Measurements from ENCODE around the gene EXTL2.
"Not testable (repeated sequence)": the region's sequence is repeated elsewhere in the genome, so short reads cannot be mapped to it uniquely, and the experiment has no call there.

The EXTL2 gene

DNA sequence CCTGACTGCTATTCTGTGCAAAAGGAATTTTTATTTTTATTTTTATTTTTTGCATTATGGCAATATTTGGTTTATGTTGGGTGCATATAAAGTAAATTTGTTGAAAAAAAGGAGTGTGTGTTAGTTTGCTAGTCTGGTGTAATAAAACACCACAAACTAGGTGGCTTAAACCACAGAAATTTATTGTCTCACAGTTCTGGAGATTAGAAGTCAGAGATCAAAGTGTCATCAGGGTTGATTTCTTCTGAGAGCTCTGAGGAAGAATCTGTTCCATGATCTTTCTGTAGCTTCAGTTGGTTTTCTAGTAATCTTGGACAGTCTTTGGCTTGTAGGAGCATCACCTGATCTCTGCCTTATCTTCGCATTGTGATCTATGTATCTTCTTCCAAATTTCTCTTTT, 7.7 kb upstream of the EXTL2 start:
- DNase-seq (ENCODE audit: low read depth), result no peak

DNA sequence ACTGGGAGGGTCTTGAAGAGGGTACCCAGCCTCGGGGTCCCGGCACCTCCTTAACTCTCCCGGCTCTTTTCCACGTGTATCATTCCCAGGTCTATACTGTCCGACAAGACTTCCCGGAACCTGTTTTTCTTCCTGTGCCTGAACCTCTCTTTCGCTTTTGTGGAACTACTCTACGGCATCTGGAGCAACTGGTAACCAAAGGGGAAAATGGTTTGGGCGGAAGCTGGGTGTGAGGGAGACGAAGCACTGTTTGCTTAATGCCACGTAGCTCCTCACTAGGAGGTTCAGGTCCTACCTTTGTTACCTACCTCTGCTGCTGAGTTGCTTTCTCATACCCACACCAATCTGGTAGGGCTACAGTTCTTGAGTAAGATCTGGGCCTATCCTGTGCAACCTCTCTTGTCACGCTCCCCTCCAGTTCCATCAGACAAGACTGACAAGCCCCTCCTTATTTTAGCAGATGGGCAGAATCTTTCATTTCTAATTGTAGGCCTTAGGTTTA, 1.9 kb upstream of the EXTL2 start:
- peak; percentile 83 for DNase-seq (ENCODE audit: low read depth)

DNA sequence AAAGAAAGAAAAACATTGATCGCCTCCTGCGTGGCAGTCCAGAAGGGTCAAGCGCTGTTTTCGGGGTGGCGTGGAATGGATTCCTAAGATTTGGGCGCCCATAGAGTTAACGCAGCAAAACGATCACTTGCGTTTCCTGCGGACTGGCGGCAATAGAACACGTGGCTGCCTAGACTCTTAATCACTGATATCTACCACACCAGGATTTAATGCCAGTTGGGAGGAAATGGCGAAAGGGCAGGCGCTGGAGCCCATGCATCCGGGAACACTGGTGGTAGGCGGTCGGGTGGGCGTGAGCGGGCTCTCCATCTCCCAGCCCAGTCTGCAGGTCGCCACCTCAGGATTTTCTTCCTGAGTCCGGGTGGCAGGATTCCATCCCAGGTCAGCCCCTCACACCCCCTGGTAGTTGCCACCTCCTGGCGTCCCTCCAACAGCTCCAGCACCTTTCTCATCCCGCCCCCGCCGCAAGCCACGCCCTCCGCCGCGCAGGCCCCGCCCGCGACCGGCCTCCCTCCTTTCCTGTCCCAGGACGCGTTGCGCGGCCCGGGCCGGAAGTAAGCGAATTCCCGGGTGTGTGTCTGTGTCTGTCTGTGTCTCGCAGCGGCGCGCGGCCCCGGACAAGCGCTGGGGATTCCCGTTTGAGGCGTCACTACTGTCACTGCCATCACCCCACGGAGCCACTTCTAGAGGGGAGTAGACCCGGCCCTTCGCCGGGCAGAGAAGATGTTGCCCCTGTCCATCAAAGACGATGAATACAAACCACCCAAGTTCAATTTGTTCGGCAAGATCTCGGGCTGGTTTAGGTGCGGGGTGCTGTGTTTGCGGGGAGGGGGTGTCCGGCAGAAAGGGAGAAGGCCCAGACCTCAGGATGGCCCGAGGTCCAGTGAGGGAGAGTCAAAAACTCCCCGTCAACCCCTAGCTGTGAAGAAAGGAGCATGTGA, 1.2 kb upstream of the EXTL2 start, which contains the start of gene SLC30A7:
TSS of gene SLC30A7 (plus strand) at position 551 of the 941 bp plus-strand sequence. CDS start at position 724, 173 bp downstream.
- DNase-seq (ENCODE audit: low read depth), result peak; percentile 92

DNA sequence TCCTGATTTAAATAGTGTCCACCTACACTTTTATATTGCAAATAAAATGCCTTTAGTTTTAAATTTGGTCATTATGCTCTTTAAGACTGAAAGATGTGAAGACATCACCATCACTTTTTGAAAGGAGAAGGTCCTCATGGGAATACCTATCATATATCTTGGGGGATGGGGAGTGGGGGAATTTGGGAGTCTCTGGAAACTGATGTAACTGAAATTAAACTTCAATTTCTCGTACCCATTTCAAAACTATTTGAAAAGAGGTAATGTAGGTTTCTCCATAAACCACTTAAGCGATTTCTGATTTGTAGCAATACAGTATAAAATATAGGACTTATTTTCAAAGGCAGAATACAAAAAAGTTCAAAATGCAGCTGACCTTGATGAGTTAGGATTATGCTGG, 924 bp downstream of the EXTL2 start:
- DNase-seq (ENCODE audit: low read depth), result no peak

DNA sequence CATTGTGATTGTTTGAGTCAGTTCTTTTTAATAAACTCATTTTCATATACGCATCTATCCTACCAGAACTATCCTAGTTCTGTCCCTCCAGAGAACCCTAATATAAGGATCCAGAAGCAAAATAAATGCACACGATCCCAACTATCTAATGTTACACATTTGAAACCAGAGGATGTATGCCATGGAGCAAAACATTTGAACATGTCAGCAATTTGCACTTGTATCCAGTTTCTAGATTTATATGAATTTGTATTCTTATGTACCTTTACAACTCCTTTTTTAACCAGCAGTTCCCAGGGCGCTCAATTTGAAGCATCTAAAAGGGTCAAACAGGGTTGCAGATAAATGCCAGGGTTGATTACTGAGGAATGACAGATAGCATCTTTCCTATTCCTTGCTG, 2.1 kb downstream of the EXTL2 start:
- DNase-seq (ENCODE audit: low read depth), result no peak

DNA sequence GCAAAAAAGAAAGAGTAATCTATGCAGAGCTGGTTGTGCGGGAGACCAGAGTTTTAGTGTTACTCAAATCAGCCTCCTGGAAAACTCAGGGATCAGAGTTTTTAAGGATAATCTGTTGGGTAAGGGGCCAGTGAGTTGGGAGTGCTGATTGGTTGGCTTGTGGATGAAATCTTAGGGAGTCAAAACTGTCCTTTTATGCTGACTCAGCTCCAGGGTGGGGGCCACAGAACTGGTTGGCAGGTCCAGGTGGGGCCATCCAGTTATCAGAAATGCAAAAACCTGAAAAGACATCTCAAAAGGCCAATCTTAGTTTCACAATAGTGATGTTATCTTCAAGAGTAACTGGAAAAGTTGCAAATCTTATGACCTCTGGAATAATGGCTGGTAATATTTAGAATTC, 3.3 kb downstream of the EXTL2 start:
- no peak for DNase-seq (ENCODE audit: low read depth)

DNA sequence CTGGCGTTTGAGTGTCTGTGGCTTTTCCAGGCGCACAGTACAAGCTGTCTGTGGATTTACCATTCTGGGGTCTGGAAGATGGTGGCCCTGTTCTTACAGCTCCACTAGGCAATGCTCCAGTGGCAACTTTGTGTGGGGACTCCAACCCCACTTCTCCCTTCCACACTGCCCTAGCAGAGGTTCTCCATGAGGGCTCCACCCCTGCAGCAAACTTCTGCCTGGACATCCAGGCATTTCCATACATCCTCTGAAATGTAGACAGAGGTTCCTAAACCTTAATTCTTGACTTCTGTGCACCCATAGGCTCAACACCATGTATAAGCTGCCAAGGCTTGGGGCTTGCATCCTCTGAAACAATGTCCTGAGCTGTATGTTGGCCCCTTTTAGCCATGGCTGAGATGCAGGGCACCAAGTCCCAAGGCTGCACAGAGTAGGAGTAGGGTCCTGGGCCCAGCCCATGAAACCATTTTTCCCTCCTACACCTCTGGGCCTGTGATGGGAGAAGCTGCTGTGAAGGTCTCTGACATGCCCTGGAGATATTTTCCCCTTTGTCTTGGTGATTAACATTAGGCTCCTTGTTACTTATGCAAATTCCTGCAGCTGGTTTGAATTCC, 4.7 kb downstream of the EXTL2 start:
- not testable (repeated sequence) for DNase-seq (ENCODE audit: low read depth)

DNA sequence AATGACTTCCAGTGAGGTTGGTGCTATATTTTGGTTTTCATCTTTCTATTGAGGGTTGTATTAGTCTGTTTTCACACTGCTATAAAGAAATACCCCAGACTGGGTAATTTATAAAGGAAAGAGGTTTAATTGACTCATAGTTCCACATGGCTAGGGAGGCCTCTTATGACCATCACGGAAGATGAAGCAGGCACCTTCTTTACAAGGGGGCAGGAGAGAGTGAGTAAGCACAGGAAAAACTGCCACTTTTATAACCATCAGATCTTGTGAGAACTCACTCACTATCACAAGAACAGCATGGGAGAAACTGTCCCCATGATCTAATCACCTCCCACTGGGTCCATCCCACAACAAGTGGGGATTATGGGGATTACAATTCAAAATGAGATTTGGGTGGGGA, 5.6 kb downstream of the EXTL2 start:
- not testable (repeated sequence) for DNase-seq (ENCODE audit: low read depth)

DNA sequence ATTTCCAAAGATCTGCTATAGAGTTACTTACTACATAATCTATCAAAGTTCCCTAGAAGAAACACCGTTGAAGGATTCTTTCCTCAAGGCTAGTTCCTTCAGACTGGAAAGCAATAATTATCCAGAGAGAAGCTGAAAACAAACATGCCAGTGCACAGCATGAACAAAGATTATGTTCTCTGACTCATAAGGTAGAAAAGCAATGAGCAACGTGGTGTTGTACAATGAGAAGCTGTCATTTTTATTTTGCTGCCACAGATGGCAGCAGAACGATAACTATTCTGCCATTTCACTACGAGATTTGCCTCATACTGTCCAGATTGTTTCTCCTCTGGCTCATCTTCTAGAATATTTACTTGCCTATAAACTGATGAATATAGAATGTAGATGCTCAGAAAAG, 10.7 kb downstream of the EXTL2 start:
- DNase-seq (ENCODE audit: low read depth), result peak; percentile 76

DNA sequence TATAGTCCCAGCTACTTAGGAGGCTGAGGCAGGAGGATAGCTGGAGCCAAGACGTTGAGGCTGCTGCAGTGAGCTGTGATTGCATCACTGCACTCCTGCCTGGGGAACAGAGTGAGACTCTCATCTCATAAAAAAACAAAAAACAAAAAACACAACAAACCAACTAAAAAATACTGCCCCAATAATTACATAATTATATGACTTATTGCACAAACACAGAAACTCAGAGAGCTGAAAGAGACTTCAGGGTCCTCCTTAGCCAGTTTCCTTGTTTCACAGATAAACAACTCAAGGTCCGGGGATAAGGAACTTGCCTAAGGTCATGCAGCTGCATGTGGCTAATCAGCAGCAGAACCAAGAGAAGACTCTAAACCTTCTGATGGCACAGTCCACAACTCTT, 11.9 kb downstream of the EXTL2 start:
- no peak for DNase-seq (ENCODE audit: low read depth)

DNA sequence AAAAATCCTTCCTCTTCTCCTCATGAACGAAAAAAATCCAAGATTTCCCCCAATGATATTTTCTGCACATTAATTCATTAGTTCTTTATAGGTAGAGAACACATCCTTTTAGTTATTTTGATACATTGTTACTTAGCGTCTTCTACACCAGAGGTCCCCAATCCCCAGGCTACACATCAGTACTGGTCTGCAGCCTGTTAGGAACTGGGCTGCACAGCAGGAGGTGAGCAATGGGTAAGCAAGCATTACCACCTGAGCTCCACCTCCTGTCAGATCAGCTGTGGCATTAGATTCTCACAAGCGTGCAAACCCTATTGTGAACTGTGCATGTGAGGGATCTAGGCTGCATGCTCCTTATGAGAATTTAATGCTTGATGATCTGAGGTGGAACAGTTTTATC, 13.0 kb downstream of the EXTL2 start:
- no peak for DNase-seq (ENCODE audit: low read depth)

DNA sequence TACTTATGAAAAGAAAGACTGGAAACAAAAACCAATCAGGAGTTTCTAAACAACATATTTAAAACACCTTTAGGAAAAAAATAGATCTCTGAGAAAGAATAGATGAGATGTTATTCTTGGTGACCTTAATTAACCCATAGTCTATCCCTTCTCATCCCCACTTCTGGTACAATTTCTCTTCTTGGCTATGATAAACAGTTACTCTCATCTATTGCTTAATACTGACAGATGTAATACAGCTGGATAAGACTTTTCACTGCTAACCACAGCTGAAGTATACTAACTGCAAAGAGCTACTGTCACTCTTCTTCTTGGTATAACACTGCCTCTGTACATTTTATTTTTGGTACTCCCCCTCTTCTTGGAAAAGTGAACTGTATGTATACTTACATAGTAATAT, 15.2 kb downstream of the EXTL2 start:
- DNase-seq (ENCODE audit: low read depth), result no peak

DNA sequence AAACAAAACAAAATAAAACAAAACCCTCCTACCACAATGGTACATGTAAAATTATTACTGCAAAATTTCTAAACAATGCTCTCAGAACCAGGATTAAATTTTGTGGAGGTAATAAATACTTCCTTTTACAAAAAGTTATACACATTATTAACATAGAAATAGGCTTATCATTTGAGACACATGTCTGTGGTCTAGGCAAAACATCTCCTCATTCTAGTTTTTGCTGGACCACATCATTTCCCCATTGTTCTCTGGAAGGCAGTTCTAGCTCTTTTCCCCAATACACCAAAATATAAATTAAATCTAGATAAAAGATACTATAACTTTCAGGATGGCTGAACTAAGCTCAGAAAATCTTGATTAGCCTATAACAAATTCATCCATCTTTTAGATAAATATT, 18.4 kb downstream of the EXTL2 start:
- DNase-seq (ENCODE audit: low read depth), result no peak

DNA sequence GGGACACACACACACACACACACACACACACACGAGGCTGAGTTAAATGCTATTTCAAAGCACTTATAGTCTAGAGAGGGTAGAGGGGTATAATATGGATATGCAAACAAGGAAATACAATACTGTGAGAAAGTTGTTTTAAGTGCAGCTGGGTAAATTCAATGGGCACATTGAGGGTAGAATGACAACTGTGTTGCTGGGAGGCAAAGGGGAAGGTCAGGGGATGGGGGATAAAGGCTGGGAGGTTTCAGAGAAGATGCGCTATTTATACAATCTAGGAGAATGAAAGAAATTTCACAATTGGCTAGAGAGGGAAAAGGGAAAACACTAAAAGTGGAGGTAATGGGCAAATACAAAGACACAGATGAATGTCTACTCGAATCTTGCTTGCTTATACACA, 19.4 kb downstream of the EXTL2 start:
- no peak for DNase-seq (ENCODE audit: low read depth)

DNA sequence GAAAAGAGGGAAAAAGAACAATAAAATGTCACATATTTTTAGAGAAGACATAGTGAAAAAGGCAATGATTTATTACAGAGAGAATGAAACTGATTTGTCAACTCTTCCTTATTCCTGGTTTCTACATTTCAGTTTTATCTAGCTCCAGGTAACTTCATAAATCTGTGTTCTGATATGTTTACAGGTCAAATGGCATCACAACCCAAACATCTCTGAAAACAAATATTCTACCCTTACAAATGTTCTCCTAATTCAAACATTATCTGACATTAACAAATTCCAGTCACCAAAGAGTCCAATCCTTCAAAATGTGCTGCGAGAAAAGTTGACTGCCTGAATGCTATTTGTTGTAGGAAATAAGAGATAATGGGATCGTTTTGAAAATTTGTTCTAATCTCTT, 20.2 kb downstream of the EXTL2 start:
- DNase-seq (ENCODE audit: low read depth), result no peak

DNA sequence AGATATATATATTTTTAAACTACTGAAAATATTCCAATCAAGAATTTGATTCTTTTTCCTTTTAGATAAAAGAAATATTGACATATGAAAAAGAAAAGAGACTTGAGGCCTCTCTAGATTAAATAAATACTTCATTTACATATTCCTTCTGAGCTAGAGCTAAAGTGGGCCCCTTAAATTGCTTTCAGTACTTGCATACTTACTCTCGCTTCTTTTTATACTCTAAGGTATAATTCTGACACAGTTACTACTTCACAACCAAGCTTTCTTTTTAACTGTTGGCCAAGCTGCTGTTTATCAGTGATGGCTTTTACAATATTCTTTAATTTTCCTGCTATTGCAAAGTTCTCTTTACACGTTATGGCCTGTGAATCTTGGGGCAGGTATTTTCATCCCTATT, 24.6 kb downstream of the EXTL2 start:
- DNase-seq (ENCODE audit: low read depth), result no peak

DNA sequence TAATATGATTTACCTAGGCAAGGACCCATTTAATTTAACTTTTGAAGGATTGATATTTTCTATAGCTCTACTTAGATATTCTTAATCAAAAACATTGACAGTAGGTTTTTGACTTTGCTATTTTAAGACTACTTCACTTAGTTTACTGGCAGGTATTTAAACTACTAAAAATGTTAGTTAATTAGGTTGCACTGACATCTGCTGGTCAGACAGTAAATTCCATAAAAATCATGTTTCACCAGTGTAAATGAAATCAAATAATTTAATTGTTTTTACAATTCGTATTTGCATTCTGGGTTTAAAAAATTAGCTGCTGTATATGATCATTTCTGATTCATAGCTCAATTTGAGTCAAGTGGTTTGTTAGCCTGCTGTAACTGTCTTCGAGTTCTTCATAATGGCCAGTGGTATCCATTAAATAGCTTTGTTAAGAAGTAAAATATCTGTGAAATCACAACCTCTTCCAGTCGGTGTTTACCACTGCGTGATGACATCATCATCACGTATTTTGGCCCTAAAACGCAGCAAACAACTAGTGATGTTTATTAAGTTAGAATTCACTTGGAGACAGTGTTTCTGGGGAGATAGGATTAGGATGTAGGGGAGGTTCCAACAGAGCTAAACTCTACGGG, 26.2 kb downstream of the EXTL2 start:
- peak; percentile 83 for DNase-seq (ENCODE audit: low read depth)

DNA sequence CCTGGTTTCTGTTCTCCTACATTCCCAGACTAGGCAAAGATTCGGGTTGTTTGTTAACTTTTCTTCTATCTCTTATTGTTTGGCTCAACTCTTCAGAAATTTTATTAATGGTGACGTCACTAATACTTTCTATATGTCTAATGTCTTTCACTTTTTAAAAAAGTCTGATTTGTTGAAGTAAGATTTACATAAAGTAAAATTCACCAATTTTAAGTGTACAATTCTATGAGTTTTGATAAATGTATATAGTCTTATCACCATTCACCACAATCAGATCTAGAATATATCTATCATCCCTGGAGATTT, 27.8 kb downstream of the EXTL2 start:
- no peak for DNase-seq (ENCODE audit: low read depth)

DNA sequence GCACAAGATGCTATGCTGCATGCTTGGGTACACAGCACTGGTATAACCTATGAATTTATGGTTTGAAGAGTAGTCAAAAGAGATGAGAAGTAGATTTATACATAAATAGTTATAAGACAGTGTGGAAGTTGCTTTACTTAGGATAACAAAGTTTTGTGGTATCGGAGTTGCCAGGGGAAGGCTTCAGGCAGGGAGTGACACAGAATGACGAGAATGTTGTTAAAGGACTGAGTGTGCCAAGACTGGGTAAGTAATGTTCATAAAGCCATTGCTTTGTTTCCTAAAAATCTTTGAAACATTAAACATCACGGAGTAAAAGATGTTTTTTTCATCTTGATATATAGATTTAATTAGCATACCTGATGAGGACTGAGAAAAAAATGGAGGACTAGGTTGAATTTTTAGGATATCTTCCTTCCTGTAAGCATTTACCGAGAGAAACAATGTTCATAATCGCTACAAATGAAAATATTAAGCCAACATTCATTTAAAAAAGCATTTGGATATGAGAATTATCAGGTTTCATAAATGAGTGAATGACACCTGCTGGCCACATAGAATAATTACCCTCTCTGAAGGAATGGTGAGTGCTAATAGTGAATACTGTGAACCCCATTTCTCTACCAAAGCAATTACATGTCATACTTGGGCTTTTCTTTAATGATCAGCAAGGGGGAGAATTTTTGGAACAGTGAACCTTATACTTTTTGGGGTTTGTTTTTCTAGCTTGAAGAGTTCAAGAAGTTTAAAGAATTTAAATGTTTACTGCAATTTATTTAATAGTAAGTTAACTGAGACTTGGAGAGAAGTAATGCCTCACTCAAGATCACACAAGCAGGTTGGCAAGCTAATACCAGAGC, 28.4 kb downstream of the EXTL2 start:
- peak; percentile 72 for DNase-seq (ENCODE audit: low read depth)

DNA sequence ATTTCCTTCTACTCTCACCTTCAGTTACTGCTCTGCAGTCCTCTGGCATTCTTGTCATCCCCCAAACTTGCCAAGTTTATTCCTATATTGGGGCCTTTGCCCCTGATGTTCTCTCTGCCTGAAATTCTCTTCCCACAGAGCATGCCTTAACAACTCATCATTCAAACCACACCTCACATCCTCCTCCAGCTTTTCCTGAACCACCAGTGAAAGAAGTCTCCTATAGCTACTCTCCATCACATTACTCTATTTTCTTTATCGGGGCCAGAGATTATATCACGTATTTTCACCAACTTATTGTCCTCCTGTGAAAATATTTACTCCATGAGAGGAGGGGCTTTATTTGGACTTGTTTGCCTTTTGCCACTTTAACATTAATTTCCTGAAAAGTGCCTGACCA, 32.1 kb downstream of the EXTL2 start:
- peak; percentile 81 for DNase-seq (ENCODE audit: low read depth)

DNA sequence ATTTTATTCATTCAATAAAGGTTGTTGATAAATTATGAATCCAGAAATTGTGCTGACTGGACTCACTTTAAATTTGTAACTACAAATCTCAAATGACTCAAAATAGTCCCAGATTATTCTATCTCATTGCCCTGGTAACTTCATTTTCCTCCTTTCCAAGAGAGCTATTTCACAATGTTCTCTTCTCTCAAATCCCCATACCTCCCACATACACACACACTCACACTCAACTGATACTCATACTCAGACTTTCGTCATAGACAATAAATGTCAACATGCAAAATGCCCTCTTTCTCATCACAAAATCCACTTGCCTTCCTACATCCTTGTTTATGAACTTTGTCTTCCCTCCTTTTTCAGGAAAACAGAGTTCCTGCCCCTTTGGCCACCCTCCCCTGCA, 33.3 kb downstream of the EXTL2 start:
- peak; percentile 79 for DNase-seq (ENCODE audit: low read depth)

DNA sequence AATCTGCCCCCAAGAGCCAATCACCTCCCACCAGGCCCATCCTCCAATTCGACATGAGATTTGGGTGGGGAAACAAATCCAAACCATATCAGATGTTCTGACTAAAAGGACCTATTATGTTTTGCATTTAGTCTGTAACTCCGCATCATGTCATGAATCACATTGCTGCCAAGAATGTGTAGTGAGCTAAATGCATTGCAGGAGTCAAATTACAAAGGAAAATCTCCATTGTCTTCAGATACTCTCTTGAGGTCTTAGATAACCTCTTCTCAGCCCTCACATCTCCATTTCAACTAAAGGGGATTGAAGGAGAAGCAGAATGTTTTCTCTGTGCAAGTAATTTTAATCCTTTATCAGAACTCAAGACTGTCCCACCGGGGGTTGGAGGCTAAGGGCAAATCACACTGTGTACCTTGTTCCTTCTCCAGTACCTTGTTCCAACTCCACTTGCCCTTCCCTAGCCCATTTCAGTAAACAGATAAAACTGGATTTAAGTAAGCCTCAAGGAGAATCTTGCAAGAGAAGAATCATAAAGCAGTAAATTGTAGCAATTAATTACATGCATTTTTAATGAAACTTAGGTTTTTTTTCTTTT, 34.1 kb downstream of the EXTL2 start:
- peak; percentile 92 for DNase-seq (ENCODE audit: low read depth)

Data from iris pigment epithelial cell (primary cell).